NCI-H2227 treated with DMSO at 0.1 percent for 48 hours (cell line): Measurements from ENCODE around the gene BMF.
"Not testable (repeated sequence)": the region's sequence is repeated elsewhere in the genome, so short reads cannot be mapped to it uniquely, and the experiment has no call there.

Experiments used
- DNase-seq: peaks from one replicate; lab custom pipeline; 2025; lab: John Stamatoyannopoulos, UW

Gene BMF

GRCh38 chr15:40087991-40088928, 20.4 kb downstream of the BMF start:
- DNase-seq = no peak

- DNase-seq = no peak
These were observed 21.4 kb downstream of the BMF start for GRCh38 chr15:40087068-40087810.

- no peak for DNase-seq
These were observed 23.4 kb downstream of the BMF start for GRCh38 chr15:40085266-40085665.

- DNase-seq = no peak
These were observed 24.0 kb downstream of the BMF start for GRCh38 chr15:40084650-40085049.

- no peak for DNase-seq
These were observed 26.3 kb downstream of the BMF start for GRCh38 chr15:40082195-40082883.

- DNase-seq = peak; percentile 36
These were observed 26.9 kb downstream of the BMF start for GRCh38 chr15:40081691-40082194.

- DNase-seq = no peak
These were observed 27.8 kb downstream of the BMF start for GRCh38 chr15:40080847-40081246.

GRCh38 chr15:40080104-40080503, 28.6 kb downstream of the BMF start:
- DNase-seq = no peak

- no peak for DNase-seq
These were observed 29.2 kb downstream of the BMF start for GRCh38 chr15:40079456-40079855.

GRCh38 chr15:40075298-40076044, 33.2 kb downstream of the BMF start:
- no peak for DNase-seq

GRCh38 chr15:40074656-40075055, 34.0 kb downstream of the BMF start:
- not testable (repeated sequence) for DNase-seq

- not testable (repeated sequence) for DNase-seq
These were observed 34.8 kb downstream of the BMF start for GRCh38 chr15:40073716-40074490.

- no peak for DNase-seq
These were observed 36.3 kb downstream of the BMF start for GRCh38 chr15:40072216-40072990.

- no peak for DNase-seq
These were observed 38.0 kb downstream of the BMF start for GRCh38 chr15:40070608-40071218.

GRCh38 chr15:40070166-40070557, 38.5 kb downstream of the BMF start:
- no peak for DNase-seq

- peak; percentile 35 for DNase-seq
These were observed 39.2 kb downstream of the BMF start for GRCh38 chr15:40069178-40070165.

- DNase-seq = no peak
These were observed 40.6 kb downstream of the BMF start for GRCh38 chr15:40067921-40068624.

- no peak for DNase-seq
These were observed 42.1 kb downstream of the BMF start for GRCh38 chr15:40066589-40066988.
